K562 (cell line): ENCODE data around the gene SNX1. TPM values are rescaled to one million over a fixed set of nuclear protein-coding genes. Genes with fewer than 3 reads are reported as not detected.

Experiments
- HINFP ChIP-seq: fragments of 450-650 bp; conservative IDR thresholded peaks from 2 replicates; pipeline ENCODE4 v1.6.1; 2016; ENCODE audit warnings: missing genetic modification characterization, low read depth, mild to moderate bottlenecking, control low read depth, missing compliant biosample characterization
- IRF2 ChIP-seq: sonication (generic); formaldehyde crosslinking; IDR thresholded peaks from 2 replicates; pipeline ENCODE4 v1.8.1; 2022; ENCODE audit warnings: mild to moderate bottlenecking, missing genetic modification reagents
- PML ChIP-seq: IDR thresholded peaks from 2 replicates; pipeline ENCODE4 v1.6.1; 2012; ENCODE audit warnings: low read length, inconsistent platforms
- ZFP1 ChIP-seq: fragments of 450-650 bp; formaldehyde crosslinking; IDR thresholded peaks from 2 replicates; pipeline ENCODE4 v1.4.0; 2020; ENCODE audit warnings: mild to moderate bottlenecking, mixed read lengths
- ZFX ChIP-seq: sonication (generic); formaldehyde crosslinking; IDR thresholded peaks from 2 replicates; pipeline ENCODE4 v1.8.0; 2022; ENCODE audit warnings: mild to moderate bottlenecking, missing genetic modification reagents, moderate library complexity
- ZNF263 ChIP-seq: sonication (generic); formaldehyde crosslinking; IDR thresholded peaks from 2 replicates; pipeline ENCODE4 v1.8.0; 2022; ENCODE audit warnings: mild to moderate bottlenecking, missing genetic modification reagents, borderline replicate concordance
- ZNF436 ChIP-seq: fragments of 250-450, 450-650 bp; sonication (Bioruptor Pico); formaldehyde crosslinking; IDR thresholded peaks from 2 replicates; pipeline ENCODE4 v1.7.0; 2020; ENCODE audit warnings: mild to moderate bottlenecking
- ZNF609 ChIP-seq: sonication (generic); formaldehyde crosslinking; IDR thresholded peaks from 2 replicates; pipeline ENCODE4 v1.8.1; 2023; ENCODE audit warnings: missing genetic modification reagents, mild to moderate bottlenecking, borderline replicate concordance
- polyA plus RNA-seq, 8 experiments: library from polyadenylated mRNA; depleted of rRNA in 4 of 8; stranded (reverse) in 5 of 8; unstranded in 3 of 8; fragments of >200 nt; fragmentation: Nextera tagmentation in 2 of 8; fragmentation: Illumina TruSeq in 1 of 8; extraction: Ambion mirVana in 2 of 8; extraction: Trizol in 1 of 8; gene quantifications; 2 replicates each; pipeline versions ENCODE4 v1.2.1 to v1.2.3, GENCODE V29; 2011 to 2014; ENCODE audit warnings: inconsistent platforms in 1 of 8, missing spikeins in 1 of 8
- total RNA-seq, 7 experiments: library from RNA; depleted of rRNA in 6 of 7; stranded (reverse); fragments of >200 nt in 6 of 7; fragmentation: Illumina TruSeq in 2 of 7; extraction: Trizol in 2 of 7; gene quantifications; 2 replicates each; pipeline versions ENCODE4 v1.2.1 to v1.2.3, GENCODE V29; 2011 to 2021; ENCODE audit warnings: low replicate concordance in 1 of 7

SNX1 gene
- total and polyA plus RNA-seq, 9 of the 15 experiments (the other 6 are each of a cell fraction or from before 2014, with no cell fraction given): 11.0 to 105 (median 59.9) TPM

GRCh38 chr15:64070106-64070505 is 25.7 kb upstream of the SNX1 start (continued):
- TF ChIP-seq ZNF263 (CRISPR knock-in tag) (0 out of 2 replicates have a peak, but pooled peaks have one; percentile 5), HINFP (peak; percentile 13; the same call in 1 of the 2 replicates), IRF2 (CRISPR knock-in tag) (no peak), ZFP1 (CRISPR knock-in tag) (no peak), ZFX (CRISPR knock-in tag) (no peak), ZNF436 (CRISPR knock-in tag) (no peak), PML (no peak), ZNF609 (CRISPR knock-in tag) (no peak)
